ENCODE data around the gene ISM1.

GRCh38 chr20:13202565-13202964 lies 18.5 kb upstream of the ISM1 start:
- TF ChIP-seq, protein P1, sequence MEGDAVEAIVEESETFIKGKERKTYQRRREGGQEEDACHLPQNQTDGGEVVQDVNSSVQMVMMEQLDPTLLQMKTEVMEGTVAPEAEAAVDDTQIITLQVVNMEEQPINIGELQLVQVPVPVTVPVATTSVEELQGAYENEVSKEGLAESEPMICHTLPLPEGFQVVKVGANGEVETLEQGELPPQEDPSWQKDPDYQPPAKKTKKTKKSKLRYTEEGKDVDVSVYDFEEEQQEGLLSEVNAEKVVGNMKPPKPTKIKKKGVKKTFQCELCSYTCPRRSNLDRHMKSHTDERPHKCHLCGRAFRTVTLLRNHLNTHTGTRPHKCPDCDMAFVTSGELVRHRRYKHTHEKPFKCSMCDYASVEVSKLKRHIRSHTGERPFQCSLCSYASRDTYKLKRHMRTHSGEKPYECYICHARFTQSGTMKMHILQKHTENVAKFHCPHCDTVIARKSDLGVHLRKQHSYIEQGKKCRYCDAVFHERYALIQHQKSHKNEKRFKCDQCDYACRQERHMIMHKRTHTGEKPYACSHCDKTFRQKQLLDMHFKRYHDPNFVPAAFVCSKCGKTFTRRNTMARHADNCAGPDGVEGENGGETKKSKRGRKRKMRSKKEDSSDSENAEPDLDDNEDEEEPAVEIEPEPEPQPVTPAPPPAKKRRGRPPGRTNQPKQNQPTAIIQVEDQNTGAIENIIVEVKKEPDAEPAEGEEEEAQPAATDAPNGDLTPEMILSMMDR (IDR thresholded peaks at IDR 0.05): no peak
- TF ChIP-seq EP300 (IDR thresholded peaks at IDR 0.05): no peak
- TF ChIP-seq POLR2A (IDR thresholded peaks at IDR 0.05): no peak
